Neural cell (in vitro differentiated cells): Measurements from ENCODE around the gene CD3G. TPM values are rescaled to one million over a fixed set of nuclear protein-coding genes. Genes with fewer than 3 reads are reported as not detected.

Source experiments
- H2AFZ ChIP-seq: fragments of 200-600, 300-800 bp; sonication (generic), shearing (Covaris generic); 2 replicates; pipeline ENCODE4 v1.6.0; 2014; ENCODE audit warnings: low read depth, mild to moderate bottlenecking, antibody characterized with exemption, low read length, moderate library complexity
- H3F3A ChIP-seq: fragments of 200-600 bp; shearing (Covaris generic); 2 replicates; pipeline ENCODE4 v1.6.1; 2016; ENCODE audit warnings: mild to moderate bottlenecking, moderate library complexity, mixed read lengths, antibody characterized with exemption, low read length; ENCODE audit not compliant: insufficient read depth, poor library complexity, severe bottlenecking
- H3K27ac ChIP-seq: fragments of 200-600, 300-800 bp; sonication (generic), shearing (Covaris generic); 2 replicates; pipeline ENCODE4 v1.5.1; 2014; ENCODE audit warnings: mild to moderate bottlenecking, low read length, moderate library complexity
- H3K27me3 ChIP-seq: fragments of 300-800, 200-600 bp; sonication (generic), shearing (Covaris generic); 2 replicates; pipeline ENCODE4 v1.6.0; 2014; ENCODE audit warnings: mild to moderate bottlenecking, low read depth, low read length, moderate library complexity; ENCODE audit not compliant: insufficient read depth
- H3K36me3 ChIP-seq: fragments of 300-800, 200-600 bp; sonication (generic), shearing (Covaris generic); 2 replicates; pipeline ENCODE4 v1.5.1; 2014; ENCODE audit warnings: mild to moderate bottlenecking, antibody characterized with exemption, low read length, moderate library complexity; ENCODE audit not compliant: insufficient read depth
- H3K4me2 ChIP-seq: fragments of 300-800, 200-600 bp; sonication (generic), shearing (Covaris generic); 2 replicates; pipeline ENCODE4 v1.6.0; 2014; ENCODE audit warnings: mild to moderate bottlenecking, low read length
- H3K4me3 ChIP-seq: fragments of 300-800, 200-600 bp; sonication (generic), shearing (Covaris generic); 2 replicates; pipeline ENCODE4 v1.5.1; 2014; ENCODE audit warnings: mild to moderate bottlenecking, low read length, moderate library complexity
- H3K79me2 ChIP-seq: fragments of 200-600 bp; shearing (Covaris generic); replicated peaks from 2 replicates; pipeline ENCODE4 v1.6.0; 2014; ENCODE audit warnings: mild to moderate bottlenecking, low read length, moderate library complexity; ENCODE audit not compliant: insufficient read depth
- H3K9ac ChIP-seq: fragments of 300-800, 200-600 bp; sonication (generic), shearing (Covaris generic); 2 replicates; pipeline ENCODE4 v1.6.1; 2016; ENCODE audit warnings: mild to moderate bottlenecking, low read length, mixed read lengths
- H3K9me2 ChIP-seq: fragments of 200-600 bp; shearing (Covaris generic); 2 replicates; pipeline ENCODE4 v1.6.1; 2016; ENCODE audit warnings: mild to moderate bottlenecking, low read length, mixed read lengths; ENCODE audit not compliant: insufficient read depth
- H3K9me3 ChIP-seq: fragments of 200-600, 300-800 bp; sonication (generic), shearing (Covaris generic); 2 replicates; pipeline ENCODE4 v1.6.1; 2016; ENCODE audit warnings: mild to moderate bottlenecking, mixed run types, low read length, moderate library complexity, mixed read lengths
- H4K20me1 ChIP-seq: fragments of 200-600 bp; shearing (Covaris generic); 2 replicates; pipeline ENCODE4 v1.6.1; 2016; ENCODE audit warnings: mild to moderate bottlenecking, mixed run types; ENCODE audit not compliant: insufficient read depth
- EP300 ChIP-seq: fragments of 450-650 bp; conservative IDR thresholded peaks from 2 replicates; pipeline ENCODE4 v1.6.1; 2014; ENCODE audit warnings: antibody characterized with exemption, mild to moderate bottlenecking, moderate library complexity; ENCODE audit not compliant: poor library complexity, severe bottlenecking
- EZH2 ChIP-seq: fragments of 200-600, 300-800 bp; shearing (Covaris generic), sonication (generic); IDR thresholded peaks from 2 replicates; pipeline ENCODE4 v1.6.1; 2014; ENCODE audit warnings: antibody characterized with exemption, low read length, borderline replicate concordance, mild to moderate bottlenecking; ENCODE audit not compliant: insufficient read depth, poor library complexity, severe bottlenecking
- MXI1 ChIP-seq: fragments of 450-650 bp; conservative IDR thresholded peaks from 2 replicates; pipeline ENCODE4 v1.6.1; 2014; ENCODE audit warnings: antibody characterized with exemption, mild to moderate bottlenecking; ENCODE audit not compliant: poor library complexity, severe bottlenecking
- POLR2AphosphoS5 ChIP-seq: IDR thresholded peaks from 2 replicates; pipeline ENCODE4 v1.6.1; 2012
- RAD21 ChIP-seq: fragments of 450-650 bp; conservative IDR thresholded peaks from 2 replicates; pipeline ENCODE4 v1.6.1; 2014; ENCODE audit warnings: antibody characterized with exemption, mild to moderate bottlenecking, moderate library complexity
- SMC3 ChIP-seq: fragments of 450-650 bp; conservative IDR thresholded peaks from 2 replicates; pipeline ENCODE4 v1.6.1; 2014; ENCODE audit warnings: antibody characterized with exemption, mild to moderate bottlenecking, moderate library complexity; ENCODE audit not compliant: poor library complexity
- TAF1 ChIP-seq: IDR thresholded peaks from 2 replicates; pipeline ENCODE4 v1.6.1; 2012; ENCODE audit warnings: low read depth
- polyA plus RNA-seq: library from polyadenylated mRNA; depleted of rRNA; stranded (reverse); fragments of >200 nt; gene quantifications from 2 replicates; pipeline ENCODE4 v1.2.3, GENCODE V29; 2014
- TF ChIP-seq, protein P1 (sequence below): IDR thresholded peaks from 2 replicates; pipeline ENCODE4 v1.6.1; 2012; ENCODE audit warnings: borderline replicate concordance
- TF ChIP-seq, protein P2 (sequence below): fragments of 450-650 bp; IDR thresholded peaks from 2 replicates; pipeline ENCODE4 v1.5.1; 2014; ENCODE audit warnings: antibody characterized with exemption, mild to moderate bottlenecking, moderate library complexity; ENCODE audit not compliant: poor library complexity, severe bottlenecking

CD3G gene
- polyA plus RNA-seq, 1 donor from 2014 or later = not detected

DNA sequence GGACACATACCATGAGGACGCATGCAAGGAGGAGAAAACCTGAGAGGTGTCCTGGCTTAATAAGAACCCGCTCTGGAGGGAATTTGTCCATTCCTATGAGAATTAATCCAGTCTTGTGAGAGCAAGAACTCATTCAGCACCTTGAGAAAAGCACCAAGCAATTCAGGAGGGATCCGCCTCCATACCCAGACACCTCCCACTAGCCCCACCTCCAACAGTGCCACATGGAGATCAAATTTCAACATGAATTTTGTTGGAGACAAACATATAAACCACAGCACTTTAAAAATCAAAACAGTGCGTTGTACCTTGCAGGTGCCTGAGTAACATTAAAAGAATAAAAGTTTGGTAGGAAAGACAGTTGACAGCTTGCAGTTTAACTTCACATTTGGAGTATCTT lies 26.6 kb downstream of the CD3G start:
- Histone ChIP-seq H3K36me3 (peaks cover 10% of the 10 kb centered on the region), H3K27ac (no peak overlapping the region), H3K27me3 (no peaks in the 10 kb centered on the region), H3K79me2 (no peaks in the 10 kb centered on the region), H3F3A (no peaks in the 10 kb centered on the region), H3K9me2 (no peaks in the 10 kb centered on the region), H3K9me3 (no peaks in the 10 kb centered on the region), H3K9ac (no peak overlapping the region), H4K20me1 (no peaks in the 10 kb centered on the region), H3K4me2 (no peak overlapping the region), H3K4me3 (no peak overlapping the region), H2AFZ (no peak overlapping the region)
- no peak for TF ChIP-seq TAF1
- TF ChIP-seq, protein P1, sequence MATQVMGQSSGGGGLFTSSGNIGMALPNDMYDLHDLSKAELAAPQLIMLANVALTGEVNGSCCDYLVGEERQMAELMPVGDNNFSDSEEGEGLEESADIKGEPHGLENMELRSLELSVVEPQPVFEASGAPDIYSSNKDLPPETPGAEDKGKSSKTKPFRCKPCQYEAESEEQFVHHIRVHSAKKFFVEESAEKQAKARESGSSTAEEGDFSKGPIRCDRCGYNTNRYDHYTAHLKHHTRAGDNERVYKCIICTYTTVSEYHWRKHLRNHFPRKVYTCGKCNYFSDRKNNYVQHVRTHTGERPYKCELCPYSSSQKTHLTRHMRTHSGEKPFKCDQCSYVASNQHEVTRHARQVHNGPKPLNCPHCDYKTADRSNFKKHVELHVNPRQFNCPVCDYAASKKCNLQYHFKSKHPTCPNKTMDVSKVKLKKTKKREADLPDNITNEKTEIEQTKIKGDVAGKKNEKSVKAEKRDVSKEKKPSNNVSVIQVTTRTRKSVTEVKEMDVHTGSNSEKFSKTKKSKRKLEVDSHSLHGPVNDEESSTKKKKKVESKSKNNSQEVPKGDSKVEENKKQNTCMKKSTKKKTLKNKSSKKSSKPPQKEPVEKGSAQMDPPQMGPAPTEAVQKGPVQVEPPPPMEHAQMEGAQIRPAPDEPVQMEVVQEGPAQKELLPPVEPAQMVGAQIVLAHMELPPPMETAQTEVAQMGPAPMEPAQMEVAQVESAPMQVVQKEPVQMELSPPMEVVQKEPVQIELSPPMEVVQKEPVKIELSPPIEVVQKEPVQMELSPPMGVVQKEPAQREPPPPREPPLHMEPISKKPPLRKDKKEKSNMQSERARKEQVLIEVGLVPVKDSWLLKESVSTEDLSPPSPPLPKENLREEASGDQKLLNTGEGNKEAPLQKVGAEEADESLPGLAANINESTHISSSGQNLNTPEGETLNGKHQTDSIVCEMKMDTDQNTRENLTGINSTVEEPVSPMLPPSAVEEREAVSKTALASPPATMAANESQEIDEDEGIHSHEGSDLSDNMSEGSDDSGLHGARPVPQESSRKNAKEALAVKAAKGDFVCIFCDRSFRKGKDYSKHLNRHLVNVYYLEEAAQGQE = no peak
- TF ChIP-seq SMC3 = no peak
- TF ChIP-seq, protein P2, sequence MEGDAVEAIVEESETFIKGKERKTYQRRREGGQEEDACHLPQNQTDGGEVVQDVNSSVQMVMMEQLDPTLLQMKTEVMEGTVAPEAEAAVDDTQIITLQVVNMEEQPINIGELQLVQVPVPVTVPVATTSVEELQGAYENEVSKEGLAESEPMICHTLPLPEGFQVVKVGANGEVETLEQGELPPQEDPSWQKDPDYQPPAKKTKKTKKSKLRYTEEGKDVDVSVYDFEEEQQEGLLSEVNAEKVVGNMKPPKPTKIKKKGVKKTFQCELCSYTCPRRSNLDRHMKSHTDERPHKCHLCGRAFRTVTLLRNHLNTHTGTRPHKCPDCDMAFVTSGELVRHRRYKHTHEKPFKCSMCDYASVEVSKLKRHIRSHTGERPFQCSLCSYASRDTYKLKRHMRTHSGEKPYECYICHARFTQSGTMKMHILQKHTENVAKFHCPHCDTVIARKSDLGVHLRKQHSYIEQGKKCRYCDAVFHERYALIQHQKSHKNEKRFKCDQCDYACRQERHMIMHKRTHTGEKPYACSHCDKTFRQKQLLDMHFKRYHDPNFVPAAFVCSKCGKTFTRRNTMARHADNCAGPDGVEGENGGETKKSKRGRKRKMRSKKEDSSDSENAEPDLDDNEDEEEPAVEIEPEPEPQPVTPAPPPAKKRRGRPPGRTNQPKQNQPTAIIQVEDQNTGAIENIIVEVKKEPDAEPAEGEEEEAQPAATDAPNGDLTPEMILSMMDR = no peak
- TF ChIP-seq EP300 = no peak
- TF ChIP-seq POLR2AphosphoS5 = no peak

DNA sequence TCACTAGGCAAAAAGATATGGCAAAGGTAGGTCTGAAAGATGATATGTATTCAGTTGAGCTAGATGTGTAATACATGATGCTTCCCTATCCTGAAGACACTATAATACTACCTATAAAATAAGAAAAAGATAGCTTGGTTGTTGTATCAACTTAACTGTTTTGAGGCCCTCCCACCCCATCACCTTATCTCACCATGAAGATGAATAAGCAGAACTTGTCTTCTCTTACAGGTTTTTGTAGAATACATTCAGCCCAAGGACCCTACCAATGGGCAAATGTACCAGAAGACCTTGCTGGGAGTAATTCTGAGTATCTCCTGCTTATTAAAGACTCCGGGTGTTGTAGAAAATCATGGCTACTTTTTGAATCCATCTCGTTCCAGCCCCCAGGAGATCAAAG lies 29.1 kb downstream of the CD3G start:
- no peak overlapping the region for H3K4me2 ChIP-seq
- TF ChIP-seq TAF1 (no peak), SMC3 (no peak), EZH2 (no peak), POLR2AphosphoS5 (no peak), MXI1 (no peak), EP300 (no peak), RAD21 (no peak)
- TF ChIP-seq, protein P2 = no peak
- TF ChIP-seq, protein P1 = no peak
- H3K27me3 ChIP-seq = no peaks in the 10 kb centered on the region
- no peak overlapping the region for H2AFZ ChIP-seq
- H3K9me2 ChIP-seq = no peaks in the 10 kb centered on the region
- no peaks in the 10 kb centered on the region for H4K20me1 ChIP-seq
- H3K9ac ChIP-seq = no peak overlapping the region
- H3K4me3 ChIP-seq = no peak overlapping the region
- H3K9me3 ChIP-seq = no peaks in the 10 kb centered on the region
- H3K79me2 ChIP-seq = no peaks in the 10 kb centered on the region
- no peaks in the 10 kb centered on the region for H3F3A ChIP-seq
- peaks cover 10% of the 10 kb centered on the region for H3K36me3 ChIP-seq
- no peak overlapping the region for H3K27ac ChIP-seq
